GM12892 (cell line): ENCODE data around the gene THBS2.

Experiments used
- POLR2A ChIP-seq: IDR thresholded peaks from 2 replicates; pipeline ENCODE4 v1.6.1; 2011; ENCODE audit warnings: low read depth, low read length, control low read depth
- POLR2AphosphoS5 ChIP-seq: IDR thresholded peaks from 2 replicates; pipeline ENCODE4 v1.6.1; 2011; ENCODE audit warnings: low read depth, low read length, control low read depth
- TAF1 ChIP-seq: IDR thresholded peaks from 2 replicates; pipeline ENCODE4 v1.6.1; 2011; ENCODE audit warnings: low read depth, mild to moderate bottlenecking, control low read depth, low read length, borderline replicate concordance

GRCh38 chr6:169172946-169173345 is 80.7 kb downstream of the THBS2 start:
- TF ChIP-seq POLR2AphosphoS5 (no peak), POLR2A (no peak), TAF1 (no peak)
